CD4-positive, alpha-beta memory T cell (primary cell): ENCODE data around the gene ORAI2. TPM values are rescaled to one million over a fixed set of nuclear protein-coding genes. Genes with fewer than 3 reads are reported as not detected.
"Not testable (repeated sequence)": the region's sequence is repeated elsewhere in the genome, so short reads cannot be mapped to it uniquely, and the experiment has no call there.

ENCODE experiments used
- CTCF ChIA-PET: fragments of 350-600 bp; sonication (Branson Sonifier 250); formaldehyde crosslinking; loops from one replicate; lab custom pipeline; 2021; ENCODE audit warnings: inconsistent platforms; ENCODE audit not compliant: partially characterized antibody; lab: Charles Lee
- POLR2A ChIA-PET: fragments of 350-600 bp; sonication (Branson Sonifier 250); formaldehyde crosslinking; loops from one replicate; lab custom pipeline; 2021; ENCODE audit not compliant: partially characterized antibody; lab: Charles Lee
- DNase-seq, 5 donors: peaks; one replicate each; pipeline versions ENCODE4 v3.0.0 to v3.0.0-alpha.2; 2020 to 2022; ENCODE audit warnings: mixed read lengths in 1 of 5
- H3K27ac ChIP-seq: one replicate; pipeline ENCODE4 v1.7.0; 2013; ENCODE audit warnings: low read depth, low read length
- H3K27me3 ChIP-seq: 2 replicates; pipeline ENCODE4 v1.7.0; 2013; ENCODE audit warnings: mild to moderate bottlenecking, low read length, moderate library complexity; ENCODE audit not compliant: insufficient read depth
- H3K36me3 ChIP-seq: 2 replicates; pipeline ENCODE4 v1.7.0; 2013; ENCODE audit warnings: mild to moderate bottlenecking, low read length, moderate library complexity; ENCODE audit not compliant: insufficient read depth
- H3K4me1 ChIP-seq: 2 replicates; pipeline ENCODE4 v1.7.0; 2013; ENCODE audit warnings: mild to moderate bottlenecking, low read length, moderate library complexity; ENCODE audit not compliant: insufficient read depth
- H3K4me3 ChIP-seq, 2 donors: one replicate each; pipeline ENCODE4 v1.7.0; 2013; ENCODE audit warnings: low read length in 2 of 2, mild to moderate bottlenecking in 1 of 2
- H3K9me3 ChIP-seq, 2 donors: one replicate each; pipeline ENCODE4 v1.7.0; 2013; ENCODE audit warnings: low read length in 2 of 2, control low read depth in 1 of 2; ENCODE audit not compliant: control insufficient read depth in 1 of 2
- H3K27ac Mint-ChIP-seq, 7 donors: one replicate each; pipeline ENCODE4 v1.8.0; 2020 to 2021; ENCODE audit warnings: mixed read lengths in 7 of 7, mild to moderate bottlenecking in 6 of 7, inconsistent platforms in 3 of 7, moderate library complexity in 3 of 7
- H3K27me3 Mint-ChIP-seq, 2 donors: one replicate each; pipeline ENCODE4 v1.8.0; 2020 to 2021; ENCODE audit warnings: mixed read lengths in 2 of 2
- H3K36me3 Mint-ChIP-seq, 2 donors: one replicate each; pipeline ENCODE4 v1.8.0; 2020 to 2021; ENCODE audit warnings: mixed read lengths in 2 of 2, inconsistent platforms in 1 of 2, mild to moderate bottlenecking in 1 of 2
- H3K4me1 Mint-ChIP-seq, 4 donors: one replicate each; pipeline ENCODE4 v1.8.0; 2020 to 2021; ENCODE audit warnings: mixed read lengths in 4 of 4, mild to moderate bottlenecking in 1 of 4
- H3K4me3 Mint-ChIP-seq, 8 donors: one replicate each; pipeline ENCODE4 v1.8.0; 2020 to 2021; ENCODE audit warnings: mixed read lengths in 8 of 8, mild to moderate bottlenecking in 7 of 8, moderate library complexity in 6 of 8, inconsistent platforms in 3 of 8
- H3K9me3 Mint-ChIP-seq, 8 donors: one replicate each; pipeline ENCODE4 v1.8.0; 2020 to 2021; ENCODE audit warnings: mixed read lengths in 8 of 8, mild to moderate bottlenecking in 5 of 8, inconsistent platforms in 3 of 8, moderate library complexity in 1 of 8
- intact Hi-C: fragments of 100-400 bp; cut with micrococcal nuclease; formaldehyde crosslinking; loops from one replicate; pipeline ENCODE4 v1.15.1; 2023
- polyA plus RNA-seq, 2 donors: library from polyadenylated mRNA; unstranded; fragments of 300-500 nt; fragmentation: Illumina TruSeq; gene quantifications; one replicate each; pipeline ENCODE4 v1.2.3, GENCODE V29; 2021
- total RNA-seq, 2 experiments: library from RNA; stranded (reverse); gene quantifications; one replicate each; pipeline ENCODE4 v1.2.3, GENCODE V29; 2021

Gene ORAI2
- total and polyA plus RNA-seq, 4 experiments from 2014 or later: 29.0 to 53.3 (median 37.2) TPM

DNA sequence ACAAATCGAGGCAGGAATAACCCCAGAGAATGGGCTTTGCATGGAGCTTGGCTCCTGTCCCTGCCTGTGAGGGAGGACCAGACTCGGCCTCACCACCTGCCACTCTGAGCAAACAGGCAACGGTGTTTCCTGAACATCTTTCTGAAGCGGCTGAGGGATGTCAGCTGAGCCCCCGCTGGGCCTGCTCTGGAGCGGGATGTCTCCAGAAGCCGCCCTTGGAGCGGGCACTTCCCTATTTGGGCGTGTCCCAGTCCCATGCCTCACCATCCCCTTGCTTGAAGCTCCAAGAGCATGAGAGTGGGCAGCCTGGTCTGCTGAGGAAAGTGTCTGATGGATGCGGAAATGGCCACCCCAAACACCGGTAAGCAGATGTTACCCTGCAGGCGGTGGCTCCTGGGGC lies 21.1 kb downstream of the ORAI2 start:
- H3K9me3 Mint-ChIP-seq: no peaks in the 10 kb centered on the region
- H3K27me3 ChIP-seq: no peaks in the 10 kb centered on the region
- H3K4me3 ChIP-seq: no peak overlapping the region
- H3K4me1 Mint-ChIP-seq: peaks cover 0 to 4% (median 2%) of the 10 kb centered on the region in 4 donors
- DNase-seq: no peak
- H3K27ac ChIP-seq: no peak overlapping the region
- H3K27me3 Mint-ChIP-seq: no peaks in the 10 kb centered on the region
- ChIA-PET CTCF (no interaction called here), POLR2A (interaction anchor here (1.0 to 1.4 kb wide), 2 partner anchors 38 to 59 kb away, joined by 3 to 4 read pairs; partner anchors contain the start of gene PRKRIP1)
- peak overlapping the region in 1 of 7 donors; percentile 36 for H3K27ac Mint-ChIP-seq
- H3K36me3 Mint-ChIP-seq: peaks cover 0 to 11% of the 10 kb centered on the region in 2 donors
- no peak overlapping the region for H3K4me3 Mint-ChIP-seq
- H3K36me3 ChIP-seq: peaks cover 16% of the 10 kb centered on the region
- intact Hi-C loops: no loop called here
- no peaks in the 10 kb centered on the region for H3K4me1 ChIP-seq
- H3K9me3 ChIP-seq: no peaks in the 10 kb centered on the region

DNA sequence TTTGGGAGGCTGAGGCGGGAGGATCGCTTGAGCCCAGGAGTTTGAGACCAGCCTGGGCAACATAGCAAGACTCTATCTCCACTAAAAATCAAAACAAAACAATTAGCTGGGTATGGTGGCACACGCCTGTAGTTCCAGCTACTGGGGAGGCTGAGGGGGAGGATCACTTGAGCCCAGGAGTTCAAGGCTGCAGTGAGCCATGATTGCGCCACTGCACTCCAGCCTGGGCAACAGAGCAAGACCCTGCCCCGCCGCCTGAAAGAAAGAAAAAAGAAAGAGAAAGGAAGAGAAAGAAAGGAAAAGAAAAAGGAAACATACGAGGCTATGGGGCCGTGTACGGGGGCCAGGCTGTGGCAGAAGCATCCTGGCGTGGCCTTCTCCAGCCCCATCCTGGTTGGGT lies 21.6 kb downstream of the ORAI2 start:
- POLR2A ChIA-PET: interaction anchor here (1.2 to 1.4 kb wide), 2 partner anchors 32 to 39 kb away, joined by 3 read pairs; no protein-coding TSS in a partner anchor
- H3K27me3 Mint-ChIP-seq, H3K4me3 Mint-ChIP-seq, intact Hi-C loops, H3K27me3 ChIP-seq, H3K9me3 ChIP-seq, H3K27ac ChIP-seq, H3K4me1 Mint-ChIP-seq, H3K4me1 ChIP-seq, H3K9me3 Mint-ChIP-seq, H3K4me3 ChIP-seq, DNase-seq: not testable (repeated sequence)
- Mint-ChIP-seq H3K36me3 (peaks cover 0 to 11% of the 10 kb centered on the region in 2 donors), H3K27ac (peak overlapping the region in 1 of 7 donors; percentile 72)
- H3K36me3 ChIP-seq: peaks cover 16% of the 10 kb centered on the region
- CTCF ChIA-PET: interaction anchor here (1.8 kb wide), 1 partner anchor 43 kb away, joined by 7 read pairs; no protein-coding TSS in a partner anchor

GRCh38 chr7:102455596-102455995 lies 22.2 kb downstream of the ORAI2 start:
- ChIA-PET POLR2A (interaction anchor here (0.9 to 1.4 kb wide), 4 partner anchors 9 to 50 kb away, joined by 3 to 5 read pairs (median 4); partner anchors contain the start of gene ALKBH4), CTCF (interaction anchor here (1.4 to 3.4 kb wide), 3 partner anchors 12 to 50 kb away, joined by 5 to 17 read pairs (median 7); no protein-coding TSS in a partner anchor)
- Histone ChIP-seq H3K9me3 (no peaks in the 10 kb centered on the region), H3K36me3 (peaks cover 16% of the 10 kb centered on the region), H3K27ac (no peak overlapping the region), H3K4me1 (no peaks in the 10 kb centered on the region), H3K27me3 (no peaks in the 10 kb centered on the region), H3K4me3 (no peak overlapping the region)
- no peak overlapping the region for H3K4me3 Mint-ChIP-seq
- no peaks in the 10 kb centered on the region for H3K9me3 Mint-ChIP-seq
- peaks cover 0 to 2% (median under 1%) of the 10 kb centered on the region in 4 donors for H3K4me1 Mint-ChIP-seq
- no peak for DNase-seq
- H3K27me3 Mint-ChIP-seq: no peaks in the 10 kb centered on the region
- no peak overlapping the region for H3K27ac Mint-ChIP-seq
- intact Hi-C loops: no loop called here
- peaks cover 1 to 13% of the 10 kb centered on the region in 2 donors for H3K36me3 Mint-ChIP-seq

DNA sequence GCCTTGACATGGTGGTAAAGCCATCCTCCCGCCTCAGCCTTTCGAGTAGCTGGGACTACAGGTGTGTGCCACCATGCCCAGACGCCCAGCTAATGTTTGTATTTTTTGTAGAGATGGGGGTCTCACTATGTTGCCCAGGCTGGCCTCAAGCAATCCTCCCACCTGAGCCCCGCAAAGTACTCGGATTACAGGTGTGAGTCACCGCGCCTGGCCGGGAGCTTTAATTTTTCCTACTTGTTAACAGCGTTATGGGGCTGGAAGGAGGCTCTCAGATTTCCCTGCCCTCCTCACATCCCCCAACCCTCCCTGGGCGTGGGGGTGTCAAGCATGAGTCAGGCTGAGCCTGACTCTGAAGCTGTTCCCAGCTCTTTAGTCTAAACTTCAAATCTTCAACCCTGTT lies 23.0 kb downstream of the ORAI2 start:
- Mint-ChIP-seq H3K4me1 (peaks cover 0 to 6% (median 2%) of the 10 kb centered on the region in 4 donors), H3K4me3 (no peak overlapping the region), H3K36me3 (peaks cover 3 to 16% of the 10 kb centered on the region in 2 donors), H3K9me3 (no peaks in the 10 kb centered on the region), H3K27ac (no peak overlapping the region), H3K27me3 (no peaks in the 10 kb centered on the region)
- H3K9me3 ChIP-seq: no peaks in the 10 kb centered on the region
- peaks cover 16% of the 10 kb centered on the region for H3K36me3 ChIP-seq
- DNase-seq: no peak
- ChIA-PET POLR2A (interaction anchor here (0.9 to 1.4 kb wide), 4 partner anchors 8 to 51 kb away, joined by 3 to 5 read pairs (median 4); partner anchors contain the start of gene ALKBH4), CTCF (interaction anchor here (1.4 to 3.4 kb wide), 4 partner anchors 11 to 51 kb away, joined by 3 to 17 read pairs (median 6); no protein-coding TSS in a partner anchor)
- intact Hi-C loops: no loop called here
- H3K4me1 ChIP-seq: no peaks in the 10 kb centered on the region
- no peak overlapping the region for H3K27ac ChIP-seq
- H3K4me3 ChIP-seq: no peak overlapping the region
- H3K27me3 ChIP-seq: no peaks in the 10 kb centered on the region

- Mint-ChIP-seq H3K4me1 (peaks cover 1 to 15% (median 2%) of the 10 kb centered on the region in 4 donors), H3K27me3 (no peaks in the 10 kb centered on the region), H3K36me3 (peaks cover 3 to 16% of the 10 kb centered on the region in 2 donors), H3K9me3 (no peaks in the 10 kb centered on the region), H3K27ac (no peak overlapping the region), H3K4me3 (no peak overlapping the region)
- no peak overlapping the region for H3K4me3 ChIP-seq
- POLR2A ChIA-PET: no interaction called here
- no peaks in the 10 kb centered on the region for H3K9me3 ChIP-seq
- intact Hi-C loops: no loop called here
- H3K27me3 ChIP-seq: no peaks in the 10 kb centered on the region
- no peak overlapping the region for H3K27ac ChIP-seq
- CTCF ChIA-PET: interaction anchor here (1.5 to 3.4 kb wide), 2 partner anchors 26 to 52 kb away, joined by 3 to 17 read pairs; no protein-coding TSS in a partner anchor
- H3K4me1 ChIP-seq: no peaks in the 10 kb centered on the region
- no peak for DNase-seq
- peaks cover 16% of the 10 kb centered on the region for H3K36me3 ChIP-seq
Observed at GRCh38 chr7:102457352-102457924, 24.1 kb downstream of the ORAI2 start.

DNA sequence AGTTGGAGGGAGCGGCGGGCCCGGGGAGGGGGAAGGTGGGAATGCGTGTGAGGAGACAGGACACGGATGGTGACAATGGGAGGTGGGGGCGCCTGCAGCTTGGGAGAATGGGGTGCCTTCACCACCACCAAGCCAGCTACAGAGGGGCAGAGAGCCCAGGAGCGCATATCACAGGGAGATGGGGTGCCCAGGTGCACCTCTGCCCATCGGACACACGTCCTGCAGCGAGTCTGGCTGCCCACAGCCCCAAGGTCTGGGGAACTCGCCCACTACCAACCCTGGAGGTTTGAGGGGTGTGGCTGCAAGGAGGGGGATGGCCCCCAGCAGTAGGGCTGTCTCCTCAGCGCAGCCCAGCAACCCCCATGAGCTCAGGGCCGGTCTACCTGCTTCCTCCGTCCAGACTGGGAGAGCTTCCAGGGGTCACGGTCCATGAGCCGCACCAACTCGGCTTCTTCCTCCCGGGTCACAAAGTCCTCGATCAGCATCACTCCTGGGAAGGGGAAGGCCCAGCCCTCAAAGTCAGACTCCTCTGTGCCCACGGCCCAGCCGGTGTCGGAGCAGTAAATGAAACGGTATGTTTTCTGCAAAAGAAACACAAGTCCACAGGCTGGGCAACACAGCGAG lies 26.0 kb downstream of the ORAI2 start:
- Mint-ChIP-seq H3K27ac (no peak overlapping the region), H3K4me1 (peaks cover 6 to 29% (median 12%) of the 10 kb centered on the region in 4 donors), H3K4me3 (no peak overlapping the region), H3K27me3 (no peaks in the 10 kb centered on the region), H3K36me3 (peaks cover 3 to 19% of the 10 kb centered on the region in 2 donors), H3K9me3 (no peaks in the 10 kb centered on the region)
- Histone ChIP-seq H3K9me3 (no peaks in the 10 kb centered on the region), H3K4me3 (no peak overlapping the region), H3K27ac (no peak overlapping the region), H3K36me3 (peaks cover 16% of the 10 kb centered on the region), H3K4me1 (peaks cover 17% of the 10 kb centered on the region), H3K27me3 (no peaks in the 10 kb centered on the region)
- DNase-seq: no peak
- POLR2A ChIA-PET: interaction anchor here (1.3 to 1.7 kb wide), 2 partner anchors 27 to 44 kb away, joined by 3 to 4 read pairs; no protein-coding TSS in a partner anchor
- CTCF ChIA-PET: interaction anchor here (1.0 to 1.5 kb wide), 3 partner anchors 9 to 54 kb away, joined by 3 to 4 read pairs (median 4); no protein-coding TSS in a partner anchor
- intact Hi-C loops: no loop called here

DNA sequence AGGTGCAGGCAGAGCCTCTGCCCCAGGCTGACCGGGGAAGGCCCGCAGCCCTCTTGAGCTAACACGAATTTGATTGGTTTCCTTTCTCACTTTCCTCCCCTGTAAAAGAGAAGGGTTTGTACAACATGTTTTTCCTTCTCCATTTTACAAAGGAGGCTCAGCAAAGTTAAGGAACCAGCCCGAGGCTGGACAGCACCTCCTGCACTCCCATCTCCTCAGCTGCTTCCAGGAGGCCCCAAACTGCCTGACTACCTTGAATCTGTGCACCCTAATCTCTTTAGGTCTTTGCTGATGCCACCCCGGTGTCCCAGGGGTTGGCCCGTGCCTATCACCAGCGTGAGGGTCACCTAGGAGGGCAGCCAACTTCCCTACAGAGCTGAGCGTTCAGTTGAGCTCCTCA lies 27.1 kb downstream of the ORAI2 start:
- H3K27me3 ChIP-seq: no peaks in the 10 kb centered on the region
- intact Hi-C loops: loop anchor here (5.0 kb wide), 1 partner anchor 173 kb away; the partner anchor contains the start of gene SH2B2
- peaks cover 19% of the 10 kb centered on the region for H3K4me1 ChIP-seq
- no peak overlapping the region for H3K4me3 ChIP-seq
- peak overlapping the region in 3 of 7 donors; percentile 65 to 85 (median 73) for H3K27ac Mint-ChIP-seq
- H3K27me3 Mint-ChIP-seq: no peaks in the 10 kb centered on the region
- CTCF ChIA-PET: interaction anchor here (1.5 kb wide), 2 partner anchors 10 to 55 kb away, joined by 4 read pairs; no protein-coding TSS in a partner anchor
- no peak overlapping the region for H3K4me3 Mint-ChIP-seq
- H3K36me3 ChIP-seq: peaks cover 16% of the 10 kb centered on the region
- no peaks in the 10 kb centered on the region for H3K9me3 Mint-ChIP-seq
- H3K27ac ChIP-seq: no peak overlapping the region
- POLR2A ChIA-PET: interaction anchor here (1.3 to 1.7 kb wide), 2 partner anchors 28 to 45 kb away, joined by 3 to 4 read pairs; no protein-coding TSS in a partner anchor
- no peak for DNase-seq
- no peaks in the 10 kb centered on the region for H3K9me3 ChIP-seq
- H3K36me3 Mint-ChIP-seq: peaks cover 3 to 17% of the 10 kb centered on the region in 2 donors
- H3K4me1 Mint-ChIP-seq: peaks cover 6 to 35% (median 15%) of the 10 kb centered on the region in 4 donors
